Osteoblast (primary cell): ENCODE results near the gene DTWD1. TPM values are rescaled to one million over a fixed set of nuclear protein-coding genes. Genes with fewer than 3 reads are reported as not detected.

Source experiments
- DNase-seq: peaks from one replicate; pipeline ENCODE4 v3.0.0; 2011; ENCODE audit warnings: low spot score, mixed read lengths; ENCODE audit not compliant: insufficient read length; ENCODE audit errors: missing footprints
- H2AFZ ChIP-seq: 2 replicates; pipeline ENCODE4 v1.6.0; 2011; ENCODE audit warnings: mild to moderate bottlenecking, low read length
- H3K27ac ChIP-seq: 2 replicates; pipeline ENCODE4 v1.5.1; 2011; ENCODE audit warnings: mild to moderate bottlenecking, low read depth, low read length, moderate library complexity
- H3K27me3 ChIP-seq: 2 replicates; pipeline ENCODE4 v1.6.0; 2012; ENCODE audit warnings: mild to moderate bottlenecking, control low read depth, inconsistent platforms, low read length, moderate library complexity; ENCODE audit not compliant: insufficient read depth
- H3K36me3 ChIP-seq: 2 replicates; pipeline ENCODE4 v1.5.1; 2011; ENCODE audit warnings: mild to moderate bottlenecking, low read length, control low read depth, moderate library complexity; ENCODE audit not compliant: insufficient read depth
- H3K4me1 ChIP-seq: 2 replicates; pipeline ENCODE4 v1.5.1; 2011; ENCODE audit warnings: mild to moderate bottlenecking, low read length, control low read depth, moderate library complexity; ENCODE audit not compliant: insufficient read depth
- H3K4me2 ChIP-seq: 2 replicates; pipeline ENCODE4 v1.6.0; 2011; ENCODE audit warnings: mild to moderate bottlenecking, low read length; ENCODE audit not compliant: insufficient read depth
- H3K4me3 ChIP-seq: fragments of 200-600 bp; sonication (generic); 3 replicates; pipeline ENCODE4 v1.5.1; 2012; ENCODE audit warnings: mild to moderate bottlenecking, low read length, inconsistent platforms; ENCODE audit not compliant: insufficient read depth
- H3K79me2 ChIP-seq: 2 replicates; pipeline ENCODE4 v1.6.0; 2012; ENCODE audit warnings: mild to moderate bottlenecking, low read length, control low read depth, inconsistent platforms; ENCODE audit not compliant: insufficient read depth
- H3K9me3 ChIP-seq: 2 replicates; pipeline ENCODE4 v1.5.1; 2011; ENCODE audit warnings: low read depth, low read length, control low read depth
- H4K20me1 ChIP-seq: 2 replicates; pipeline ENCODE4 v1.6.0; 2012; ENCODE audit warnings: mild to moderate bottlenecking, low read length, control low read depth; ENCODE audit not compliant: insufficient read depth
- total RNA-seq: library from RNA; depleted of rRNA; stranded (reverse); fragments of >200 nt; gene quantifications from 2 replicates; pipeline ENCODE4 v1.2.3, GENCODE V29; 2012
- TF ChIP-seq, protein P1 (sequence below): IDR thresholded peaks from 2 replicates; pipeline ENCODE4 v1.5.1; 2011; ENCODE audit warnings: mild to moderate bottlenecking, low read depth, low read length, moderate library complexity; ENCODE audit errors: extremely low read depth

DTWD1 gene
- total RNA-seq, 1 donor = 37.6 TPM

DNA sequence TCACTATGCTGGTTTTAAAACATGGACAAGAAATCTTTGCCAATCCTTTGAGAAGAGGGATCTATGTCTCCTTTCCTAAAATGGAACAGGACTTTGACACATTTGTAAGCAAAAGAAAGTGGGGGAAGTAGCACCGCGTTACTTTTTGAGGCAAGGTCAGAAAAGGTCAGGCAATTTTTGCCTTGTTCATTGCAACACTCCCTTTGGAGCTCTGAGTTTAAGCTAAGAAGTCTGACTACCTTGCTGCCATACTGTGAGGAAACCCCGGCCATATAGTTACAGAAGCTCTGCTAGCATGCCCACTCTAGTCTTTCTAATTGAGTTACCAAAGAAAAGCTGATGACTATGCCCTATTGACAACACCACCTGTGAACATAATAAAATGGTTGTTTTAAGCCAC is 1.6 kb upstream of the DTWD1 start:
- Histone ChIP-seq H4K20me1 (no peaks in the 10 kb centered on the region), H3K4me3 (no peak overlapping the region), H3K4me1 (peaks cover 31% of the 10 kb centered on the region), H3K4me2 (no peak overlapping the region), H3K27me3 (no peaks in the 10 kb centered on the region), H3K27ac (no peak overlapping the region), H3K79me2 (peaks cover 32% of the 10 kb centered on the region), H3K9me3 (no peaks in the 10 kb centered on the region), H3K36me3 (no peaks in the 10 kb centered on the region), H2AFZ (peak overlapping the region; percentile 80)
- DNase-seq = no peak
- TF ChIP-seq, protein P1, sequence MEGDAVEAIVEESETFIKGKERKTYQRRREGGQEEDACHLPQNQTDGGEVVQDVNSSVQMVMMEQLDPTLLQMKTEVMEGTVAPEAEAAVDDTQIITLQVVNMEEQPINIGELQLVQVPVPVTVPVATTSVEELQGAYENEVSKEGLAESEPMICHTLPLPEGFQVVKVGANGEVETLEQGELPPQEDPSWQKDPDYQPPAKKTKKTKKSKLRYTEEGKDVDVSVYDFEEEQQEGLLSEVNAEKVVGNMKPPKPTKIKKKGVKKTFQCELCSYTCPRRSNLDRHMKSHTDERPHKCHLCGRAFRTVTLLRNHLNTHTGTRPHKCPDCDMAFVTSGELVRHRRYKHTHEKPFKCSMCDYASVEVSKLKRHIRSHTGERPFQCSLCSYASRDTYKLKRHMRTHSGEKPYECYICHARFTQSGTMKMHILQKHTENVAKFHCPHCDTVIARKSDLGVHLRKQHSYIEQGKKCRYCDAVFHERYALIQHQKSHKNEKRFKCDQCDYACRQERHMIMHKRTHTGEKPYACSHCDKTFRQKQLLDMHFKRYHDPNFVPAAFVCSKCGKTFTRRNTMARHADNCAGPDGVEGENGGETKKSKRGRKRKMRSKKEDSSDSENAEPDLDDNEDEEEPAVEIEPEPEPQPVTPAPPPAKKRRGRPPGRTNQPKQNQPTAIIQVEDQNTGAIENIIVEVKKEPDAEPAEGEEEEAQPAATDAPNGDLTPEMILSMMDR = no peak

DNA sequence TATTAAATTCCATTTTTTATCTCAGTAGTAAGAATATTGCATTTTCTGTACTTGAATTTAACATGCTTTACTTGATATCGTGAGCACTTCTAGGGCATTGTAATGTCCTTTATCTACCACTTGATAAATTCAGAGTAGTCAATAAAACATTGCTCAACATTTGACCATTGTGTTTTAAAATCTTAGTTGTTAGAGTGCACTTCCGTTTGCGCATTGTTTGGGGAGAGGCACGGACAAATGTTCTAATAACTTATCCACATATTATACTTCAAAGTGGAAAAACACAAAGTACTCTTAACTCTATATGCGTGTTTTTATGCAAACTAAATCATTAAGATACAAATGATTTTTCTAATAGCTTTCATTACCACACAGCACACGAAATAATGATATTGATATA is 649 bp upstream of the DTWD1 start:
- Histone ChIP-seq H3K4me2 (peak overlapping the region; percentile 90), H3K4me1 (peaks cover 32% of the 10 kb centered on the region), H3K27me3 (no peaks in the 10 kb centered on the region), H3K27ac (peak overlapping the region; percentile 95), H3K79me2 (peaks cover 41% of the 10 kb centered on the region), H2AFZ (peak overlapping the region; percentile 80), H3K4me3 (peak overlapping the region; percentile 81), H3K36me3 (peaks cover 6% of the 10 kb centered on the region), H3K9me3 (no peaks in the 10 kb centered on the region), H4K20me1 (no peaks in the 10 kb centered on the region)
- TF ChIP-seq, protein P1 = peak; percentile 24
- DNase-seq = no peak

DNA sequence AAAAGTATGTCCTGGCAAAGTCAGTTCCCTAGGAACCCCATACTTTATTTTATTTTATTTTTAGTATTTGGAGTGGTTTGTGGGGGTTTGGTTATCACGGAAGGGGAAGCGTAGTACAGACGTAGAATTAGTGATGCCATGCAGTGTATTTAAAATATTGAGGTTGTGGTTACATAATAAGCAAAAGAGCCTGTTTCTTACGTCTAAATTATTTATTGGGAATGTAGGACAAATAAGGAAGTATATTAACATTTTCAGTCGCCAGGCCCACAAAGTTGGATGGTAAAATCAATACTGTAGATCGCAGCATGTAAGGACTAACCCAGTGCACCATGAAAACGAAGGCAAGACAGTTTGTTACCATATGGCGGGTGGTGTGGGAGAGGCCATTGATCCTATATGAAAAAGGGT is 558 bp downstream of the DTWD1 start:
- H3K4me3 ChIP-seq = peak overlapping the region; percentile 81
- H4K20me1 ChIP-seq = no peaks in the 10 kb centered on the region
- peaks cover 33% of the 10 kb centered on the region for H3K4me1 ChIP-seq
- no peaks in the 10 kb centered on the region for H3K27me3 ChIP-seq
- peaks cover 17% of the 10 kb centered on the region for H3K36me3 ChIP-seq
- TF ChIP-seq, protein P1 = no peak
- DNase-seq = no peak
- no peak overlapping the region for H2AFZ ChIP-seq
- H3K4me2 ChIP-seq = peak overlapping the region; percentile 90
- peaks cover 5% of the 10 kb centered on the region for H3K9me3 ChIP-seq
- H3K79me2 ChIP-seq = peaks cover 47% of the 10 kb centered on the region
- H3K27ac ChIP-seq = peak overlapping the region; percentile 95

DNA sequence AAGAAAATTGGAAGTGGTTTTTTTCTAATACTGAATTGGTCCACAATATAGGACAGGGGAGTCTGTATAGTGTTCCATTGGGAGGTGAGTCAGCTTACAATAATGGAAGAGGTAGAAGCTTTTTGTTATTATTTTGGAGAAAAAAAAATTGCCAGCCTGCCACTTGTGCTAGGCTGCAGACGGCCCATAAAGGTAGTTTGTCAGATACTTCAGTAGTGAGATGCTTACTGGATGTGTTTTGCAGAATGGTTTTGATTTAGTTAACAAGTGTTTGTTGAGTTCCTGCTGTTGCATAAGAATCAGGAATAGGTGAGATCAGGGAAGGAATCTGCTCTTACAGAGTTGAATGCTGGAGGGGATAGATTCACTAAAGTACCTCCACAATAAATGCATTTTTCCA is 1.0 kb downstream of the DTWD1 start:
- Histone ChIP-seq H3K9me3 (peaks cover 5% of the 10 kb centered on the region), H3K79me2 (peaks cover 47% of the 10 kb centered on the region), H3K4me1 (peaks cover 38% of the 10 kb centered on the region), H3K4me2 (peak overlapping the region; percentile 90), H2AFZ (no peak overlapping the region), H3K36me3 (peaks cover 17% of the 10 kb centered on the region), H3K27ac (peak overlapping the region; percentile 95), H4K20me1 (no peaks in the 10 kb centered on the region), H3K27me3 (no peaks in the 10 kb centered on the region), H3K4me3 (peak overlapping the region; percentile 81)
- TF ChIP-seq, protein P1 = no peak
- DNase-seq = peak; percentile 41
